K562 (cell line): Measurements from ENCODE around the gene HMCN1. TPM values are rescaled to one million over a fixed set of nuclear protein-coding genes. Genes with fewer than 3 reads are reported as not detected.
A peak's percentile ranks its signal among the peaks of the same experiment; 100 is the strongest.

ENCODE experiments used
- ATAC-seq: fragments of 200-7000 bp; cut with Tn5 transposase; 3 replicates; pipeline ENCODE4 v1.9.1; 2020; ENCODE audit warnings: moderate library complexity
- BruUV-seq: library from RNA; stranded (reverse); fragments of 400-500 nt; replicated peaks from 2 replicates; lab custom pipeline; 2021; lab: Mats Ljungman, UMichigan
- CTCF ChIA-PET: fragments of 300-600 bp; formaldehyde crosslinking; extraction: SDS; loops from one replicate; lab custom pipeline; 2021; ENCODE audit warnings: low intra/inter-chr PET ratio; lab: Yijun Ruan, JAX
- POLR2A ChIA-PET: fragments of 300-600, 350-650 bp; sonication (Branson Sonifier 250); formaldehyde crosslinking; extraction: SDS; loops from one replicate; lab custom pipeline; 2021; ENCODE audit warnings: antibody characterized with exemption, inconsistent platforms; lab: Yijun Ruan, JAX
- DNase-seq, 4 experiments: peaks; one replicate each; pipeline versions ENCODE4 v3.0.0 to v3.0.0-alpha.2; 2011 to 2018; ENCODE audit warnings: low spot score in 3 of 4, mixed read lengths in 3 of 4; ENCODE audit errors: extremely low read depth in 1 of 4
- FAIRE-seq: peaks from 2 replicates; lab custom pipeline; 2011; peaks lifted over from hg19 to GRCh38; lab: Jason Lieb, UNC
- H2AFZ ChIP-seq: 2 replicates; pipeline ENCODE4 v1.6.0; 2011; ENCODE audit warnings: low read depth, low read length, control low read depth, inconsistent platforms
- H3K27ac ChIP-seq: fragments of 200-600 bp; 3 replicates; pipeline ENCODE4 v1.8.0; 2011; ENCODE audit warnings: low read depth, mild to moderate bottlenecking, control low read depth, inconsistent platforms, low read length, moderate library complexity, mixed read lengths; ENCODE audit errors: extremely low read depth
- H3K27me3 ChIP-seq, 2 experiments: fragments of 300-600 bp in 1 of 2; 2 replicates in 1 of 2; 3 replicates in 1 of 2; pipeline versions ENCODE4 v1.6.0 to v1.8.0; 2011; ENCODE audit warnings: inconsistent platforms in 2 of 2, low read length in 2 of 2, mild to moderate bottlenecking in 1 of 2, mixed read lengths in 1 of 2, moderate library complexity in 1 of 2; ENCODE audit not compliant: control insufficient read depth in 2 of 2, insufficient read depth in 2 of 2
- H3K36me3 ChIP-seq: fragments of 300-600 bp; 3 replicates; pipeline ENCODE4 v1.8.0; 2011; ENCODE audit warnings: mild to moderate bottlenecking, low read length, inconsistent platforms; ENCODE audit not compliant: control insufficient read depth, insufficient read depth
- H3K4me1 ChIP-seq, 2 experiments: fragments of 200-600 bp in 1 of 2; replicated peaks in 1 of 2; 2 replicates in 1 of 2; 3 replicates in 1 of 2; pipeline versions ENCODE4 v1.5.1 to v1.8.0; 2011; ENCODE audit warnings: inconsistent platforms in 2 of 2, low read length in 2 of 2, mild to moderate bottlenecking in 1 of 2, mixed read lengths in 1 of 2, moderate library complexity in 1 of 2; ENCODE audit not compliant: control insufficient read depth in 2 of 2, insufficient read depth in 2 of 2
- H3K4me2 ChIP-seq: 2 replicates; pipeline ENCODE4 v1.6.1; 2011; ENCODE audit warnings: low read length, control low read depth, inconsistent platforms, mixed read lengths; ENCODE audit not compliant: insufficient read depth
- H3K4me3 ChIP-seq: fragments of 200-600 bp; sonication (generic), shearing (Covaris generic); 2 replicates; pipeline ENCODE4 v1.5.1; 2016; ENCODE audit warnings: control low read depth, inconsistent platforms
- H3K79me2 ChIP-seq: fragments of 200-600 bp; 3 replicates; pipeline ENCODE4 v1.8.0; 2011; ENCODE audit warnings: low read length, inconsistent platforms; ENCODE audit not compliant: control insufficient read depth, insufficient read depth
- H3K9ac ChIP-seq, 2 experiments: 2 replicates each; pipeline versions ENCODE4 v1.6.0 to v1.6.1; 2011; ENCODE audit warnings: low read depth in 2 of 2, low read length in 2 of 2, control low read depth in 1 of 2, inconsistent platforms in 1 of 2, mild to moderate bottlenecking in 1 of 2, mixed read lengths in 1 of 2; ENCODE audit not compliant: insufficient read depth in 1 of 2
- H3K9me1 ChIP-seq: one replicate; pipeline ENCODE4 v1.6.0; 2011; ENCODE audit warnings: inconsistent platforms, mild to moderate bottlenecking, low read length, moderate library complexity; ENCODE audit not compliant: control insufficient read depth, insufficient read depth
- H3K9me3 ChIP-seq: replicated peaks from 2 replicates; pipeline ENCODE4 v1.5.1; 2011; ENCODE audit warnings: low read depth, low read length, inconsistent platforms; ENCODE audit not compliant: control insufficient read depth, insufficient read depth
- H4K20me1 ChIP-seq: replicated peaks from 2 replicates; pipeline ENCODE4 v1.6.1; 2011; ENCODE audit warnings: low read length, inconsistent platforms, mixed read lengths; ENCODE audit not compliant: control insufficient read depth, insufficient read depth
- ETS2 ChIP-seq: IDR thresholded peaks from 2 replicates; pipeline ENCODE4 v1.6.1; 2016; ENCODE audit warnings: borderline replicate concordance, missing genetic modification characterization, mild to moderate bottlenecking, moderate library complexity, missing compliant biosample characterization; ENCODE audit not compliant: poor library complexity, severe bottlenecking
- RAD21 ChIP-seq, 2 experiments: fragments of 250-450 bp in 1 of 2; fragments of 450-650 bp in 1 of 2; sonication (Bioruptor Pico) in 1 of 2; formaldehyde crosslinking in 1 of 2; IDR thresholded peaks in 1 of 2; conservative IDR thresholded peaks in 1 of 2; 2 replicates each; pipeline versions ENCODE4 v1.4.0 to v1.8.0; 2020 to 2022; ENCODE audit warnings: mild to moderate bottlenecking in 2 of 2, moderate library complexity in 1 of 2
- SLC30A9 ChIP-seq: fragments of 250-450 bp; sonication (Bioruptor Pico); IDR thresholded peaks from 2 replicates; pipeline ENCODE4 v1.8.0; 2022; ENCODE audit warnings: mild to moderate bottlenecking, moderate library complexity
- ZFPM2 ChIP-seq: fragments of 250-450 bp; sonication (Bioruptor Pico); IDR thresholded peaks from 2 replicates; pipeline ENCODE4 v1.5.1; 2022; ENCODE audit warnings: mild to moderate bottlenecking
- ZNF197 ChIP-seq: fragments of 200-800 bp; sonication (Bioruptor generic); IDR thresholded peaks from 2 replicates; pipeline ENCODE4 v1.6.1; 2016; ENCODE audit warnings: low read depth, missing genetic modification characterization, missing compliant biosample characterization
- WGBS: fragments of 100-300 bp; shearing (Covaris generic); methylation state at CpG from one replicate; pipeline ENCODE4 v1.1.6; 2016; ENCODE audit warnings: low coverage, mixed read lengths; ENCODE audit not compliant: insufficient coverage; ENCODE audit errors: missing lambda C conversion rate; 5-methylcytosine and 5-hydroxymethylcytosine counted together
- in situ Hi-C: fragments of 300-500 bp; cut with MboI; formaldehyde crosslinking; loops from 4 replicates; pipeline ENCODE4 v1.15.0; 2018; ENCODE audit warnings: inconsistent platforms, mixed read lengths
- intact Hi-C: fragments of 100-400 bp; cut with micrococcal nuclease; formaldehyde crosslinking; loops from 2 replicates; pipeline ENCODE4 v1.14.2; 2022
- polyA plus RNA-seq, 8 experiments: library from polyadenylated mRNA; depleted of rRNA in 4 of 8; stranded (reverse) in 5 of 8; unstranded in 3 of 8; fragments of >200 nt; fragmentation: Nextera tagmentation in 2 of 8; fragmentation: Illumina TruSeq in 1 of 8; extraction: Ambion mirVana in 2 of 8; extraction: Trizol in 1 of 8; gene quantifications; 2 replicates each; pipeline versions ENCODE4 v1.2.1 to v1.2.3, GENCODE V29; 2011 to 2014; ENCODE audit warnings: inconsistent platforms in 1 of 8, missing spikeins in 1 of 8
- total RNA-seq, 7 experiments: library from RNA; depleted of rRNA in 6 of 7; stranded (reverse); fragments of >200 nt in 6 of 7; fragmentation: Illumina TruSeq in 2 of 7; extraction: Trizol in 2 of 7; gene quantifications; 2 replicates each; pipeline versions ENCODE4 v1.2.1 to v1.2.3, GENCODE V29; 2011 to 2021; ENCODE audit warnings: low replicate concordance in 1 of 7

Gene HMCN1
- total and polyA plus RNA-seq, 9 of the 15 experiments (the other 6 are each of a cell fraction or from before 2014, with no cell fraction given), result 0.07 to 0.36 (median 0.21) TPM

DNA sequence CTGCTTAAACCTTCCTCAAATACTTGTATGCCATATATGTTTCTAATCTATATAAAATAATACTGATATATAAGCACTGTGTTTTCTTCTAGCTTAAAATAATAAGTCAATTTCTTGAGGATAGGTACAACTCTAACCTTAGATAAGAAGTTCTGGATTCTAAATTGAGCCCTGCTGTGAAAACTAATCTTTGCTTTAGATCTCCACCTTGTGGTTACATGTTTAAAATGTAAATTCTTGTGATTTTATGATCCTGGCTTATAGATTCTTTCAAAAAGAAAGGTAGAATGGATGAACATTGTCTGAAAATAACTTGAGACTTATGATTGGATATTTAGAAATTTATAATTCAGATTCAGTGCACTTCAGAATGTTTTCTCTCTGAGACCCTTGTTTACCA lies 38.9 kb upstream of the HMCN1 start:
- H3K9me3 ChIP-seq, result no peaks in the 10 kb centered on the region
- H3K27ac ChIP-seq, result no peak overlapping the region
- no TSS peak for BruUV-seq
- H3K27me3 ChIP-seq, result no peaks in the 10 kb centered on the region
- no peak overlapping the region for H3K4me2 ChIP-seq
- no peak for ATAC-seq
- H4K20me1 ChIP-seq, result no peaks in the 10 kb centered on the region
- DNase-seq, result no peak
- H3K9me1 ChIP-seq, result no peaks in the 10 kb centered on the region
- in situ Hi-C loops, result loop anchor here (10.0 kb wide), 1 partner anchor 890 kb away; no protein-coding TSS in a partner anchor
- no peak overlapping the region for H3K4me3 ChIP-seq
- TF ChIP-seq ZNF197 (CRISPR knock-in tag), result no peak
- TF ChIP-seq RAD21 (CRISPR knock-in tag; conservative IDR thresholded peaks at IDR 0.05 in 1 of 2, IDR thresholded peaks at IDR 0.05 in 1 of 2), result peak; percentile 29 to 50
- TF ChIP-seq, all 486 proteins: peak for 1
- Histone ChIP-seq H3K79me2 (no peaks in the 10 kb centered on the region), H3K36me3 (no peaks in the 10 kb centered on the region), H3K9ac (no peak overlapping the region), H2AFZ (no peak overlapping the region), H3K4me1 (no peaks in the 10 kb centered on the region)
- intact Hi-C loops, result no loop called here
- ChIA-PET CTCF (no interaction called here), POLR2A (interaction anchor here (0.5 kb wide), 1 partner anchor 524 kb away, joined by 3 read pairs; no protein-coding TSS in a partner anchor)
- FAIRE-seq, result no peak

DNA sequence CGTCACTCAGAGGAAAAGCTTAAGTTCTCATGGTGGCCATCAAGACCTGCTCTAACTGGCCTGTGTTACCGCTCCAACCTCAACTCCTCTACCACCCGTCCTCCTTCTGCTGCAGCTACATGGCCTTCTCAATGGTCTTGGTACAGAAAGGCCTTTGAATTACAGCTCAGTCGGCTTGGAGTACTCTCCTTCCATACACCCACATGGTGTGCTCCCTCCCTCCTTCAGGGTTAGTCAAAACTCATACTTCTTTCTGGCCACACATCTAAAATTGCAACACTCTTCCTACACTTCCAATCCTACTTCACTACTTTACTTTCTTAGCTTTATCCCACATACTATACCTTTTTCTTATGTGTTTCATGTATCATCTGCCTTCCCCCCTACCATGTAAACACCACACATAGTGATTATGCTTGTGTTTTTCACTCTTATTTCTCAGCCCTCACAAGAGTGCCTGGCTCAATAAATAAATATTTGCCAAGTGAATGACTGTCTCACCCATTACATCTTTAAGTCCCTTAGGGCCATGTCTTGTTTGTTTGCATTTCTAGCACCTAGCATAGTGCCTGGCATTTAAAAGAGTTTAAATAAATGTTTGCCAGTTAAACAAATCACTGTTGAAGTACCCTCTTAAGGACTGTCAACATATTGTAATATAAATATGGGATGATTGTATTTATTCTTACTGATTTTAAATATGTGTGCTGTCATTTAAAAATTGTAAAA lies 37.6 kb upstream of the HMCN1 start:
- DNase-seq (no peak), FAIRE-seq (no peak), ATAC-seq (no peak; the same call in 2 of the 3 replicates)
- Histone ChIP-seq H3K4me3 (no peak overlapping the region), H4K20me1 (no peaks in the 10 kb centered on the region), H3K27me3 (no peaks in the 10 kb centered on the region), H3K79me2 (no peaks in the 10 kb centered on the region), H3K4me2 (no peak overlapping the region), H3K9me3 (no peaks in the 10 kb centered on the region), H2AFZ (no peak overlapping the region), H3K36me3 (no peaks in the 10 kb centered on the region), H3K9me1 (no peaks in the 10 kb centered on the region), H3K4me1 (no peaks in the 10 kb centered on the region), H3K27ac (no peak overlapping the region), H3K9ac (no peak overlapping the region)
- intact Hi-C loops, result no loop called here
- POLR2A ChIA-PET, result interaction anchor here (0.6 kb wide), 1 partner anchor 363 kb away, joined by 3 read pairs; no protein-coding TSS in a partner anchor
- no TSS peak for BruUV-seq
- TF ChIP-seq ZFPM2 (CRISPR knock-in tag) (no peak), ETS2 (tag) (no peak), SLC30A9 (CRISPR knock-in tag) (no peak)
- 4% methylated on average over 4 of the region's 4 CpGs for WGBS
- in situ Hi-C loops, result loop anchor here (10.0 kb wide), 1 partner anchor 892 kb away; no protein-coding TSS in a partner anchor
- CTCF ChIA-PET, result no interaction called here
